GM12873 (cell line): ENCODE data around the gene ADGRG7.

Experiments used
- TF ChIP-seq, protein P1 (sequence below): IDR thresholded peaks from 2 replicates; pipeline ENCODE4 v1.5.1; 2012; ENCODE audit warnings: low read depth, mild to moderate bottlenecking, moderate library complexity, low read length, control low read depth; ENCODE audit not compliant: insufficient read depth; ENCODE audit errors: missing control alignments

Gene ADGRG7

GRCh38 chr3:100682056-100682853 lies 72.9 kb downstream of the ADGRG7 start:
- TF ChIP-seq, protein P1, sequence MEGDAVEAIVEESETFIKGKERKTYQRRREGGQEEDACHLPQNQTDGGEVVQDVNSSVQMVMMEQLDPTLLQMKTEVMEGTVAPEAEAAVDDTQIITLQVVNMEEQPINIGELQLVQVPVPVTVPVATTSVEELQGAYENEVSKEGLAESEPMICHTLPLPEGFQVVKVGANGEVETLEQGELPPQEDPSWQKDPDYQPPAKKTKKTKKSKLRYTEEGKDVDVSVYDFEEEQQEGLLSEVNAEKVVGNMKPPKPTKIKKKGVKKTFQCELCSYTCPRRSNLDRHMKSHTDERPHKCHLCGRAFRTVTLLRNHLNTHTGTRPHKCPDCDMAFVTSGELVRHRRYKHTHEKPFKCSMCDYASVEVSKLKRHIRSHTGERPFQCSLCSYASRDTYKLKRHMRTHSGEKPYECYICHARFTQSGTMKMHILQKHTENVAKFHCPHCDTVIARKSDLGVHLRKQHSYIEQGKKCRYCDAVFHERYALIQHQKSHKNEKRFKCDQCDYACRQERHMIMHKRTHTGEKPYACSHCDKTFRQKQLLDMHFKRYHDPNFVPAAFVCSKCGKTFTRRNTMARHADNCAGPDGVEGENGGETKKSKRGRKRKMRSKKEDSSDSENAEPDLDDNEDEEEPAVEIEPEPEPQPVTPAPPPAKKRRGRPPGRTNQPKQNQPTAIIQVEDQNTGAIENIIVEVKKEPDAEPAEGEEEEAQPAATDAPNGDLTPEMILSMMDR: no peak

GRCh38 chr3:100682854-100683760 lies 73.7 kb downstream of the ADGRG7 start:
- TF ChIP-seq, protein P1: no peak

DNA sequence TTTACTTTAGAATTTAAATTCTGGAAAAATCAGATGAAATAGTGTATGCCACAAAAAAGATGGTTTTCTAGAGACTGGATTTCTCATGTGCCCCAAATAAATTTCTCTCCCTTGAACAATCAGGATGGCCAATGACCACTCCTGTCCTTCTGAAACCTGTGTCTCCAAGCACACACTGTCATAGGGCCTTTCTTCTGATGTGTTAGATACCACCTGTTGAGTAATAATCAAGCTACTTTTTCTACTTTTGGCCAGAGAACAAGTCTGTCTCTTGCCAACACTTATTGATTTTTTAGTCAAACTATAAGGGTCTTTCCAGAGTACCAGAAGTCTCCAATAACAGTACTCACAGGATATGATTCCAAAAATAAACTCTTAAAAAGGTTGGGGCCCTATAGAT lies 83.8 kb downstream of the ADGRG7 start:
- TF ChIP-seq, protein P1: no peak

DNA sequence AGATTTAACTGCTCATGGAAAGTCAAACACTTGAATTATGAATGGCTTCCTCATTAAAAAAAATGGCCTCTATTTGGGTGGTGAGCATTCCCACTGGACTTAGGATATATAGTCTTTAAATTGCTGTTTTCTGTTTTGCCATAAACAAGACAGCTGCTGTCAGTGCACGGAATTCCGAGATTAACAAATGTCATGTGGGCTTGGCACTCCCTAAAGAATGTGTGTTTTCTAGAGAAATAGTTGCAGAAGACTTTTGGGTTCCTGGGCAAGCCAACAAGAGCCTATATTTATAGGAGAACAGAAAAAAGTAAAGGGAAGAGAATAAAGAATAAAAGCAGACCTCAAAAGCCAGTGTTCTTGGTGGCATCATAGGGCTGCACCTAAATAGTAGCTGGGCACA lies 86.3 kb downstream of the ADGRG7 start:
- TF ChIP-seq, protein P1: no peak

GRCh38 chr3:100696161-100696560 lies 86.8 kb downstream of the ADGRG7 start:
- TF ChIP-seq, protein P1: no peak

DNA sequence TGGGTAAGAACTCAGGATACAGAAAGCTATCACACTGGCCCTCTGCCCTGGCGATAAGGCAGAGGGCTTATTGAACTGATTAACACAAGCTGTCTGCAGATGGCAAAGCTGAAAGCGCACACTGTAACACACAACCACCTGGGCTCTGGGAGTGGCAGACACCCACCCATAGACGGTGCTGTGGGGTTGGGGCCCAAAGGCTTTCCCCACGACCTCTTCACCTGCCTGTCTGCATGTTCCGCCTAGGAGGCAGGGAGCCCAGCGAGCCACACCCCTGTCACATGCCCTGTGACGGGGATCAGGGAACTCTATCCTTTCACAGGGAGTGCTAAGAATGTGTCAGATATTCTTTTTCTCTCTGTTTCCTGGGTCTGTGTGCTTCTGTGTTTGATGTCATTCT lies 87.8 kb downstream of the ADGRG7 start:
- TF ChIP-seq, protein P1: peak; percentile 3

DNA sequence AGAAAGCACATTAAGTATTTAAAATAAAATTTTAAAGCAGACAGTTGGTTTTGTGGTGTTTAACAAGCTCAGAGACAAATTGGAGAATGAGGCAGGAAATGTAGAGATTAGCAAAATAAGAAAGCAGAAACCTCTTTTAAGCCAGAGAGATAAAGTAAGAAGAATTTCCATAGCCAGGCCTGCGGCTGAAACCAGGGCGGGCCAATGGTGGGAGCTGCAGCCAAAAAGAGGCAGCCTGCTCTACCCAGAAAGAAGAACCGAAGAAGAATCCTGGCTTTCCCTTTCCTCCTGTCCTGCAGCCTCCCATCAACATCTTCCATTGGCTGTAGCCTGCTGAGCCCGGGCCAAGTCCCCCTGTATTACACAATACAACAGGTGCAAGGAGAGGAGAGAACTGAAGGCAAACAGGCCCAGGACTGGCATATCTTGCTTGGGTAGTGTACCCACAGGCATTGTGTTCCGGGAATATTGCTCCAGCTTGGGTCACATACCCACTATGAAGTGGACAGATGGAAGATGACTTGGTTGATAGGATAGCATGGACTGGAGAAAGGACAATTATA lies 88.4 kb downstream of the ADGRG7 start:
- TF ChIP-seq, protein P1: no peak
